GM18951 (cell line): ENCODE results near the gene B3GALNT2.

ENCODE experiments used
- POLR2A ChIP-seq: IDR thresholded peaks from 4 replicates; pipeline ENCODE4 v1.6.1; 2011; ENCODE audit warnings: mild to moderate bottlenecking; ENCODE audit not compliant: insufficient read length, insufficient read depth; ENCODE audit errors: extremely low read depth
- in situ Hi-C: fragments of 300-500 bp; cut with MboI; formaldehyde crosslinking; loops from one replicate; pipeline ENCODE4 v1.12.0; 2022; ENCODE audit warnings: low sequenced_read_pairs, mixed read lengths, inconsistent platforms; ENCODE audit not compliant: unreplicated experiment

The B3GALNT2 gene

GRCh38 chr1:235455097-235455496 lies 49.2 kb downstream of the B3GALNT2 start:
- in situ Hi-C loops: no loop called here

DNA sequence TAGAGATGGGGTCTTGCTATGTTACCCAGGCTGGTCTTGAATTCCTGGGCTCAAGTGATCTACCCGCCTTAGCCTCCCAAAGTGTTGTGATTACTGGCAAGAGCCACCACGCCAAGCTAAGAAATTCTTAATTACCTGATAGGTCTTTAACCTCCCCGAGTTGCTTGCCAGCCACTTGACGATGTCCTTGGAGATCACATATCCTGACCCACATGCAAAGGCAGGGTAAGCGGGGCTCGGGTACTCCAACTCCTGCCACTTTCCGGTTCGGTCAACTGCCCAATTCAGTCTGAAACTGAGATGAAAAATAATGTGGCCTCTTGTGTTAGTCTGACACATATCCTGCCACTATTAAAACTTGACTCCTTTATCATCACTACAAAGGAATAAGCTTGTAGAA lies 50.2 kb downstream of the B3GALNT2 start:
- TF ChIP-seq POLR2A: no peak

More at GRCh38 chr1:235455097-235455496, 49.2 kb downstream of the B3GALNT2 start:
- TF ChIP-seq POLR2A: no peak

GRCh38 chr1:235450886-235451483 lies 53.3 kb downstream of the B3GALNT2 start:
- in situ Hi-C loops: no loop called here
- no peak for TF ChIP-seq POLR2A

More for the DNA sequence above, 50.2 kb downstream of the B3GALNT2 start:
- in situ Hi-C loops: no loop called here

DNA sequence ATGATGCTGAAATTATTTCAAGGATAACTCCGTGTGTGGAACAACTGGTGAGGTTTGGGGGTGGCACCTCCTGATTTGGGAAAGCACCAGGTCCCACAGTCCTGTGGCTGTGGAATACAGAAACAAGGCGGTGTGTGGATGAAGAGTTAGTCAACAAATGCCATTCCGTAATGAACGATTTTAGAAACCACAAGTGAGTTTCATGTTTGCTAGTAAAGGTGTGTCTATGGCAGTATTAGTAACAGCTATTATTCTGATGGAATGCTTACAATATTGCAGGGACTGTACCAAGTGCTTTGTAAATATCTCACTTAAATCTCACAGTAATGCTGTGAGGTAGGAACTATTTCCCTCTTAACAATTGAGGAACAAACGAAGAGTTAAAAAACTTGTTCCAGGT lies 53.8 kb downstream of the B3GALNT2 start:
- in situ Hi-C loops: no loop called here
- no peak for TF ChIP-seq POLR2A

DNA sequence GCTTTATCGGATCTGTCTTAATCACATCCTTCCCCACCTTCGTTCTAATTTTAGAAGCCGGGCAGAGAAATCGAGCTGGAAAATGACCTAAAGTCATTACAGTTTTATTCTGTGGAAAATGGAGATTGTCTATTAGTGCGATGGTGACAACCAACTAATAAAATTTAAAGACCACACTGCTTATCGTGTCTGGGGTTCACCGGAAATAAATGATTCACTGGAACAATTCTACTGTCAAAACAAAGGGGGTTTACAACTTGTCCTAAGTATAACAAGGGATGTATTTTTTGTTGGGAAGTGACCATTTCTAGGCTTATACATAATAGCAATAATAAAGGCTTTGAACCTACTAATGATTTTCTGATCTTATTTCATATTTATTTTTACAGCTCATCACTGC lies 55.6 kb downstream of the B3GALNT2 start:
- TF ChIP-seq POLR2A: no peak
- in situ Hi-C loops: no loop called here

- in situ Hi-C loops: no loop called here
- TF ChIP-seq POLR2A: no peak
Measured at GRCh38 chr1:235442788-235443429, 61.3 kb downstream of the B3GALNT2 start.

DNA sequence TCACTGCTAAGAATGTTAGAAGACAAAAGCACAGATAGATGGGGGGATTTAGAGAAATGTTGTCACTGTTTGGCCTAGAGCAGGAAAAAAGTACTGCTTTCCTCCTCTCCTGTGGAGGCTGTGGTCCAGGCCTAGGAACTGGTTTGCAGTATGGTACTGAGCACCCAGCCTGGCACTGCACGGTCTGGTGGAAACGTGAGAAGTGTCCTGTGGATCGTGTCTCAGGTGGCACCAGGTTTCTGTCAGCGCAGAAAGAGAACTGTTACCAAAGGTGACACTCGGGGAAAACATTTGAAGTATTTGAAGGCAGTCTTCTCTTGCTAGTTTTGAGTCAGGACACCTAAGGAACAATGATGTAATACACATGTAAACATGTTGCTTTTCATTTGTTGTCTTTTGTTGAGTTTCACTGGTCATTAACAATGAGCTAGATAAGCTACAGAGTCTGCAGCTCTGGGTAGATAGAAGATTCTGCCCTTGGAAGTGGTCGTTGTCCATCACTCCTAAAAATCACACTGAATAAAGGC lies 63.0 kb downstream of the B3GALNT2 start:
- TF ChIP-seq POLR2A: no peak
- in situ Hi-C loops: no loop called here

- TF ChIP-seq POLR2A: no peak
- in situ Hi-C loops: no loop called here
Measured at GRCh38 chr1:235434001-235434400, 70.3 kb downstream of the B3GALNT2 start.

DNA sequence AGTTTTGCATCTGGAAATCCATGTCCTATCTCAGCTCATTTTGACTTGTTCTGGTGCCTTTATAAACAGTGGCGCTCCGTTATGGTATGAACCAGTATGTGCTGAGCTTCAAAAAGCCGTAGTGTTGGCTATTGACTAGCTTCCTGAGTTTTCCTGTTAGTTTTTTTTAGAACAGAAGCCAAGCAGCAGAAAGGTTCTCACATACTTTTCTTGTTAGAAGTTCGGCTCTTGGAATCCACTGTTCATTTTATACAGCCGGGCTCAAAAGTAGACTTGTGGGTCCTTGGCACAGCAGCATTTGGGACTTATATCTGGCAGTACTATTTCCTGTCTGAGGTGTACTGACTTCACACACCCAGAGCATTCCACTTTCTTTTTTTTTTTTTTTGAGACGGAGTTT lies 73.3 kb downstream of the B3GALNT2 start:
- no peak for TF ChIP-seq POLR2A
- in situ Hi-C loops: no loop called here

DNA sequence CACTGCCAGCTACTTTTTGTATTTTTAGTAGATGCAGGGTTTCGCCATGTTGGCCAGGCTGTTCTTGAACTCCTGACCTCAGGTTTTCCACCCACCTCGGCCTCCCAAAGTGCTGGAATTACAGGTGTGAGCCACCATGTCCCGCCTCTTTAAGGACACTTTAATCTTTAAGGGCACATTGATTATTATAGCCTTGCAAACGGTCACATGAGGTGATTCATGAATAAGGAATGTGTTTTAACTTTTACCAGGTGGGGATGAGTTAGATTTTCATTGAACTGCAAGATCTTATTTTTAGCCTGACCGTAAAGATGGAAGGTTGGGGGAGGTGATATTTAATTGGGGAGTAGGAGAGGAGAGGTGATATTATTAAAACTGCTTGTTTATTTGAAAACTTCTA lies 75.1 kb downstream of the B3GALNT2 start:
- in situ Hi-C loops: no loop called here

GRCh38 chr1:235427447-235427846 lies 76.8 kb downstream of the B3GALNT2 start:
- no peak for TF ChIP-seq POLR2A
- in situ Hi-C loops: no loop called here

More for the DNA sequence above, 75.1 kb downstream of the B3GALNT2 start:
- no peak for TF ChIP-seq POLR2A

DNA sequence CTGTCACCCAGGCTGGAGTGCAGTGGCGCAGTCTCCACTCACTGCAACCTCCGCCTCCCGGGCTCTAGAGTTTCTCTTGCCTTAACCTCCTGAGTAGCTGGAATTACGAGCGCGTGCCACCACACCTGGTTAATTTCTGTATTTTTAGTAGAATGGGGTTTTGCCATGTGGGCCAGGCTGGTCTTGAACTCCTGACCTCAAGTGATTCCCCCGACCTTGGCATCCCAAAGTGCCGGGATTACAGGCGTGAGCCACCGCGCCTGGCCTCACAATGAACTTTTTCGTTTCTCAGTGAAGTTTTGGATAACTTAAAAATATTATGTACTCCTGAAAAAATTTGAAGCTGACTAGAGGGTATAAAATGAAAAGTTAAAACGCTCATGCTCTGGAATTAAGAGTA lies 77.6 kb downstream of the B3GALNT2 start:
- no peak for TF ChIP-seq POLR2A
- in situ Hi-C loops: no loop called here

- in situ Hi-C loops: no loop called here
- no peak for TF ChIP-seq POLR2A
Measured at GRCh38 chr1:235426143-235426542, 78.1 kb downstream of the B3GALNT2 start.

- TF ChIP-seq POLR2A: no peak
- in situ Hi-C loops: no loop called here
Measured at GRCh38 chr1:235425357-235425756, 78.9 kb downstream of the B3GALNT2 start.

- in situ Hi-C loops: loop anchor here (25.0 kb wide), 1 partner anchor 937 kb away; the partner anchor contains the start of gene TARBP1
- no peak for TF ChIP-seq POLR2A
Measured at GRCh38 chr1:235424092-235424491, 80.2 kb downstream of the B3GALNT2 start.
